B cell (primary cell): ENCODE measurements around the gene CLASP1. TPM values are rescaled to one million over a fixed set of nuclear protein-coding genes. Genes with fewer than 3 reads are reported as not detected.
"Not testable (repeated sequence)": the region's sequence is repeated elsewhere in the genome, so short reads cannot be mapped to it uniquely, and the experiment has no call there.

Experiments
- ATAC-seq: fragments of 200-7000 bp; cut with Tn5 transposase; one replicate; pipeline ENCODE4 v1.10.0; 2021; ENCODE audit warnings: low read depth, mild to moderate bottlenecking, moderate number of reproducible peaks, moderate library complexity
- CTCF ChIA-PET: fragments of 350-600 bp; sonication (Branson Sonifier 250); formaldehyde crosslinking; loops from one replicate; lab custom pipeline; 2021; ENCODE audit warnings: antibody characterized with exemption, inconsistent platforms; lab: Charles Lee
- POLR2A ChIA-PET: fragments of 350-600 bp; sonication (Branson Sonifier 250); formaldehyde crosslinking; loops from one replicate; lab custom pipeline; 2021; ENCODE audit warnings: antibody characterized with exemption; lab: Charles Lee
- DNase-seq: peaks from one replicate; pipeline ENCODE4 v3.0.0; 2013
- H2AFZ ChIP-seq: 2 replicates; pipeline ENCODE4 v1.6.1; 2012; ENCODE audit warnings: mild to moderate bottlenecking, low read depth, low read length; ENCODE audit not compliant: insufficient read depth, poor library complexity, severe bottlenecking
- H3K27ac ChIP-seq, 2 donors: 1 replicate in 1 of 2; 2 replicates in 1 of 2; pipeline ENCODE4 v1.5.1; 2012 to 2013; ENCODE audit warnings: low read length in 2 of 2, mild to moderate bottlenecking in 2 of 2, moderate library complexity in 1 of 2
- H3K27me3 ChIP-seq, 4 experiments: fragments of 200-600 bp in 1 of 4; sonication (generic) in 1 of 4; replicated peaks in 1 of 4; 1 replicate in 2 of 4; 2 replicates in 2 of 4; pipeline versions ENCODE4 v1.6.1 to v1.7.0; 2013 to 2016; ENCODE audit warnings: low read length in 3 of 4, mild to moderate bottlenecking in 2 of 4, mixed read lengths in 1 of 4, moderate library complexity in 1 of 4; ENCODE audit not compliant: insufficient read depth in 4 of 4, control insufficient read depth in 3 of 4; ENCODE audit errors: control extremely low read depth in 1 of 4
- H3K36me3 ChIP-seq, 2 experiments: replicated peaks in 1 of 2; 1 replicate in 1 of 2; 2 replicates in 1 of 2; pipeline versions ENCODE4 v1.6.1 to v1.7.1; 2013; ENCODE audit warnings: low read length in 1 of 2; ENCODE audit not compliant: insufficient read depth in 2 of 2, control insufficient read depth in 1 of 2; ENCODE audit errors: control extremely low read depth in 1 of 2, extremely low read depth in 1 of 2
- H3K4me1 ChIP-seq, 2 donors: fragments of 200-600 bp in 1 of 2; sonication (generic) in 1 of 2; 1 replicate in 1 of 2; 2 replicates in 1 of 2; pipeline versions ENCODE4 v1.5.1 to v1.6.1; 2013 to 2017; ENCODE audit warnings: low read length in 2 of 2; ENCODE audit not compliant: control insufficient read depth in 2 of 2, insufficient read depth in 2 of 2
- H3K4me2 ChIP-seq: replicated peaks from 2 replicates; pipeline ENCODE3; 2012; ENCODE audit warnings: mild to moderate bottlenecking, low read depth, low read length; ENCODE audit not compliant: poor library complexity, severe bottlenecking
- H3K4me3 ChIP-seq, 5 experiments: fragments of 200-600 bp in 1 of 5; sonication (generic) in 1 of 5; 1 replicate in 3 of 5; 2 replicates in 2 of 5; pipeline versions ENCODE4 v1.5.1 to v1.7.0; 2011 to 2016; ENCODE audit warnings: low read length in 4 of 5, mild to moderate bottlenecking in 4 of 5, low read depth in 2 of 5, control low read depth in 1 of 5, moderate library complexity in 1 of 5; ENCODE audit not compliant: insufficient read depth in 1 of 5; ENCODE audit errors: control extremely low read depth in 1 of 5, extremely low read depth in 1 of 5
- H3K79me2 ChIP-seq: fragments of 200-600 bp; sonication (generic); one replicate; pipeline ENCODE4 v1.6.0; 2016; ENCODE audit warnings: low read length; ENCODE audit not compliant: control insufficient read depth, insufficient read depth
- H3K9ac ChIP-seq: fragments of 200-600 bp; sonication (generic); 2 replicates; pipeline ENCODE4 v1.6.1; 2017; ENCODE audit warnings: mild to moderate bottlenecking, low read length, moderate library complexity
- H3K9me3 ChIP-seq, 3 donors: one replicate each; pipeline versions ENCODE4 v1.6.1 to v1.7.1; 2013; ENCODE audit warnings: low read length in 2 of 3; ENCODE audit not compliant: control insufficient read depth in 2 of 3, insufficient read depth in 1 of 3; ENCODE audit errors: control extremely low read depth in 1 of 3
- H4K20me1 ChIP-seq: 2 replicates; pipeline ENCODE4 v1.6.0; 2012; ENCODE audit warnings: mild to moderate bottlenecking, low read length; ENCODE audit not compliant: insufficient read depth, control insufficient read depth, poor library complexity, severe bottlenecking
- H3K27ac Mint-ChIP-seq: one replicate; pipeline ENCODE4 v1.8.0; 2021; ENCODE audit warnings: mixed read lengths
- H3K27me3 Mint-ChIP-seq: one replicate; pipeline ENCODE4 v1.8.0; 2021; ENCODE audit warnings: mixed read lengths
- H3K4me1 Mint-ChIP-seq: one replicate; pipeline ENCODE4 v1.8.0; 2021; ENCODE audit warnings: mixed read lengths
- H3K4me3 Mint-ChIP-seq: one replicate; pipeline ENCODE4 v1.8.0; 2021; ENCODE audit warnings: mixed read lengths
- H3K9me3 Mint-ChIP-seq: one replicate; pipeline ENCODE4 v1.8.0; 2022; ENCODE audit warnings: mixed read lengths; ENCODE audit not compliant: insufficient read depth
- CTCF ChIP-seq: fragments of 200-600 bp; IDR thresholded peaks from one replicate; pipeline ENCODE4 v1.8.0; 2022; ENCODE audit warnings: antibody characterized with exemption, mild to moderate bottlenecking
- EZH2 ChIP-seq: IDR thresholded peaks from 2 replicates; pipeline ENCODE4 v1.6.1; 2012; ENCODE audit warnings: borderline replicate concordance, low read depth, mild to moderate bottlenecking, moderate library complexity, low read length; ENCODE audit not compliant: insufficient read depth, poor library complexity, severe bottlenecking
- WGBS: methylation state at CpG from one replicate; pipeline ENCODE4 v1.1.5; 2013; ENCODE audit warnings: missing lambda C conversion rate; ENCODE audit not compliant: insufficient coverage; 5-methylcytosine and 5-hydroxymethylcytosine counted together
- intact Hi-C: fragments of 100-400 bp; cut with micrococcal nuclease; formaldehyde crosslinking; loops from one replicate; pipeline ENCODE4 v1.10.0; 2022
- polyA plus RNA-seq: library from polyadenylated mRNA; depleted of rRNA; stranded (reverse); fragments of >200 nt; gene quantifications from 2 replicates; pipeline ENCODE4 v1.2.3, GENCODE V29; 2012
- total RNA-seq, 2 donors: library from RNA; stranded (reverse); fragments of 120-200 nt in 1 of 2; gene quantifications; 1 replicate in 1 of 2; 2 replicates in 1 of 2; pipeline versions ENCODE4 v1.2.3 to v1.2.4, GENCODE V29; 2013 to 2022

Gene CLASP1
- total and polyA plus RNA-seq, 2 donors (not counting 1 experiment from before 2014, with no cell fraction given) = 8.7 to 88.0 TPM

DNA sequence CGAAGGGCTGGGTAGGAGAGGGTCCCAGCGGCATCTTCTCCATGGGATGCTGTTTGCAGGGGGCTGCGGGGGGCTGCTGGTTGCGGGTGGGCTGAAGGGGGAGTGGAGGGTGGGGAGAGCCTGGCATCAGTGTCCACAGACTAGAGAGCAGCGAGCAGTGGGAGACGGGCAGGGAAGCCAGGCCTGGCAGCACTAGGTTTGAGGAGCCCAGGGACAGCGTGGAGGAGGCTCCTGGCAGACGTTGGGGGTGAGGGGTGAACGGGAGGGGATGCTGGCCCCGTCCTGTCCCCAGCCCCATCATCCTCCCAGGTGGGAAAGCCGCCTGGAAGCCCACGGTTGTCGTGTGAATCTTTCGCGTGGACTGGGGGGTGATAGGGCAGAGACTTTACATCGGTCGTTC, 316.0 kb downstream of the CLASP1 start:
- ChIA-PET CTCF (no interaction called here), POLR2A (no interaction called here)
- WGBS = 97% methylated on average over 11 of the region's 17 CpGs
- H3K9me3 ChIP-seq = no peaks in the 10 kb centered on the region
- H3K27ac ChIP-seq = no peak overlapping the region
- H3K4me3 Mint-ChIP-seq = no peak overlapping the region
- peaks cover 0 to 2% (median 0%) of the 10 kb centered on the region in 4 experiments for H3K27me3 ChIP-seq
- H2AFZ ChIP-seq = no peak overlapping the region
- H4K20me1 ChIP-seq = no peaks in the 10 kb centered on the region
- H3K4me3 ChIP-seq = no peak overlapping the region
- H3K4me1 ChIP-seq = no peaks in the 10 kb centered on the region
- H3K79me2 ChIP-seq = no peaks in the 10 kb centered on the region
- no peak overlapping the region for H3K27ac Mint-ChIP-seq
- intact Hi-C loops = no loop called here
- H3K9ac ChIP-seq = no peak overlapping the region
- peaks cover 5% of the 10 kb centered on the region for H3K27me3 Mint-ChIP-seq
- no peak for TF ChIP-seq EZH2
- TF ChIP-seq CTCF = no peak
- no peak for DNase-seq
- H3K4me1 Mint-ChIP-seq = no peaks in the 10 kb centered on the region
- ATAC-seq = no peak
- no peaks in the 10 kb centered on the region for H3K9me3 Mint-ChIP-seq
- H3K36me3 ChIP-seq = no peaks in the 10 kb centered on the region
- H3K4me2 ChIP-seq = no peak overlapping the region

GRCh38 chr2:121331324-121331723, 317.9 kb downstream of the CLASP1 start:
- H3K27ac Mint-ChIP-seq, POLR2A ChIA-PET, H3K4me1 Mint-ChIP-seq, DNase-seq, H3K9me3 ChIP-seq, intact Hi-C loops, CTCF ChIA-PET, H3K27ac ChIP-seq, H3K27me3 Mint-ChIP-seq, H4K20me1 ChIP-seq, ATAC-seq, H3K27me3 ChIP-seq, H3K4me2 ChIP-seq, H3K4me1 ChIP-seq, H3K9me3 Mint-ChIP-seq, H3K36me3 ChIP-seq, H3K4me3 Mint-ChIP-seq, H3K79me2 ChIP-seq, H2AFZ ChIP-seq, H3K4me3 ChIP-seq, H3K9ac ChIP-seq: not testable (repeated sequence)
- WGBS = 97% methylated on average over 4 of the region's 8 CpGs
